HG03575 (cell line): ENCODE measurements around the gene RAN.

Experiments used
- ATAC-seq: cut with Tn5 transposase; IDR thresholded peaks from one replicate; pipeline ENCODE4 v1.9.1; 2021; ENCODE audit not compliant: unreplicated experiment, insufficient number of reproducible peaks, low FRiP score; ENCODE audit errors: extremely low read depth

The RAN gene

GRCh38 chr12:130871286-130872178, at the start of gene RAN:
TSS of gene RAN (plus strand) at chr12:130872066. CDS start at chr12:130872594, 528 bp downstream.
- ATAC-seq: no peak

- ATAC-seq: no peak
These were observed 46.1 kb upstream of the RAN start for GRCh38 chr12:130825771-130826150.

- ATAC-seq: no peak
These were observed 45.6 kb upstream of the RAN start for GRCh38 chr12:130826151-130826801.

GRCh38 chr12:130827432-130827831, 44.4 kb upstream of the RAN start:
- no peak for ATAC-seq

GRCh38 chr12:130828895-130829294, 43.0 kb upstream of the RAN start:
- no peak for ATAC-seq

- ATAC-seq: no peak
These were observed 42.2 kb upstream of the RAN start for GRCh38 chr12:130829391-130830245.

GRCh38 chr12:130830246-130830551, 41.7 kb upstream of the RAN start:
- ATAC-seq: no peak

- ATAC-seq: no peak
These were observed 40.6 kb upstream of the RAN start for GRCh38 chr12:130831246-130831645.

- ATAC-seq: no peak
These were observed 39.9 kb upstream of the RAN start for GRCh38 chr12:130831876-130832405.

GRCh38 chr12:130832561-130833209, 39.2 kb upstream of the RAN start:
- no peak for ATAC-seq

- no peak for ATAC-seq
These were observed 36.9 kb upstream of the RAN start for GRCh38 chr12:130835011-130835410.

- ATAC-seq: no peak
These were observed 36.4 kb upstream of the RAN start for GRCh38 chr12:130835436-130835835.

GRCh38 chr12:130838284-130838950, 33.4 kb upstream of the RAN start:
- ATAC-seq: no peak

- ATAC-seq: no peak
These were observed 32.7 kb upstream of the RAN start, which contains the start of gene STX2 for GRCh38 chr12:130838951-130839769. TSS of gene STX2 (minus strand) at chr12:130839250. CDS start at chr12:130839099, 151 bp downstream.

- ATAC-seq: no peak
These were observed 32.0 kb upstream of the RAN start for GRCh38 chr12:130839770-130840404.

GRCh38 chr12:130846369-130846768, 25.5 kb upstream of the RAN start:
- no peak for ATAC-seq

- no peak for ATAC-seq
These were observed 24.8 kb upstream of the RAN start for GRCh38 chr12:130847112-130847511.
